Ecto neural progenitor cell (in vitro differentiated cells): ENCODE data around the gene ITGA3.
"Not testable (repeated sequence)": the region's sequence is repeated elsewhere in the genome, so short reads cannot be mapped to it uniquely, and the experiment has no call there.

Experiments
- DNase-seq: peaks from one replicate; pipeline ENCODE4 v3.0.0-alpha.2; 2018; ENCODE audit warnings: low spot score

ITGA3 gene

DNA sequence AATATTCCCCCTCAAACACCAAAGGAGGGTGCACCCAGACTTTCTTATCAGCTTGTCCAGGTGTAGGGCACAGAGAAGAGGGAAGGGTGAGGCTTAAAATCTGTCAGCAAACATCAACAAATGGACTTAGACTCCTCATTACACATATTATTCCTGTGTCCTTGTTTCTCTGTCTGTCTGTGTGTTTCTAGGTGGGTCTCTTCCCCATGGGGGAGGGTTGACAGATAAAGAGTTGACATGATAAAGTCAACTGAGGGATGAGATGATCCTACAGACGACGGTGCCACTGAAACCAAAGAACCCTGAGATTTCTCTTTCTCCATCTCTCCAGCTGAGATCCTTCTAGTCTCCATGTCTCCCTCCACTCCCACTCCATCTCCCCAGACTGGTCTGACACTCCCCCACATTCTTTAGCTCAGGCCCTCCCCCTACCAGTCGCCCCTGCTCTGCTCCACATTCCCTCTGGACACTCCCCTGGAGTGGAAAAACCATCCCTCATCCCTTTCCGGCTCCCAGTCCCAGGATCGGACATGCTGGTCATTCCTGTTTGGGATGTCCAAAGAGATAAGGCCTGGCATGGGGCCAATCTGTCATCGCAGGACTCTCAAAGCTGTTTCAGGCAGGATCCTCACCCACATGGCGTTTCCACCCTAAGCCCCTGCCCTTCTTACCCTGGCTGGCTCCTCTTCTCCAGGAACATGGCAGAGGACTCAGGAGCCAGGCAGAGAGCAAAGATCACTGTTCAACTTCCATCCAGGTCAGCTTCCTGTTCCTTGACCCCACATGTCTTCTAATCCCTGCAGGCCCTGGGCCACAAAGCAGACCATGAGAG, 2.9 kb upstream of the ITGA3 start:
- DNase-seq, result no peak

DNA sequence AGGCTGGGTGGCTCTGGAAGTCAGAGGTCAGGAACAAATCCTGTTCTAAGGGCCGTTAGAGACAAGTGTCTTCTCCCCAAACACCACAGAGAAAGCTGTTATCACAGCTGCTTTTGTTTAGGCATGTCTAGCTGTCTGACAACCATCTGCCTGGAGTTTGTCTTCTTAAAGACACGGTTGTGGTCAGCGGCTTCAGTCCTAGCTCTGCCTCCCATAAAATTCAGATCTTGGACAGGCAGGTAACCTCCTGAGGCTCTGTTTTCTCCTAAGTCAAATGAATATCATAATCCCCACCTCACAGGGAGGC, 2.3 kb upstream of the ITGA3 start:
- no peak for DNase-seq

DNA sequence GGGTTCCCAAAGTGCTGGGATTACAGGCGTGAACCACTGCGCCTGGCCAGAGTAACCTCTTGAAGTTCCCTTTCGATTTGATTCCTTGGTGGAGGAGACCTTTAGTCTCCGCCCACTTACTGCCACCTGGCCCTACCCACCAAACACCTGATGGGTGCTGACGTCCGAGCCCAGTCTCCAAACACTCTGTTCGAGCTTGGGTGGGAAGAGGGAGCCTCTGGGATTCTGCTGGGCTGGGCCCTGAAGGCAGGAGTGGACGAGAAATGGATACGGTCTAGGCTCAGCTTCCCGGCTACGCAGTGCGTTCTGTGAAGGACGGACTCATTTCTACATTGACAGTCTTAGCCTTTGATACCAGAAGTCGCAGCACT, 870 bp upstream of the ITGA3 start:
- no peak for DNase-seq

DNA sequence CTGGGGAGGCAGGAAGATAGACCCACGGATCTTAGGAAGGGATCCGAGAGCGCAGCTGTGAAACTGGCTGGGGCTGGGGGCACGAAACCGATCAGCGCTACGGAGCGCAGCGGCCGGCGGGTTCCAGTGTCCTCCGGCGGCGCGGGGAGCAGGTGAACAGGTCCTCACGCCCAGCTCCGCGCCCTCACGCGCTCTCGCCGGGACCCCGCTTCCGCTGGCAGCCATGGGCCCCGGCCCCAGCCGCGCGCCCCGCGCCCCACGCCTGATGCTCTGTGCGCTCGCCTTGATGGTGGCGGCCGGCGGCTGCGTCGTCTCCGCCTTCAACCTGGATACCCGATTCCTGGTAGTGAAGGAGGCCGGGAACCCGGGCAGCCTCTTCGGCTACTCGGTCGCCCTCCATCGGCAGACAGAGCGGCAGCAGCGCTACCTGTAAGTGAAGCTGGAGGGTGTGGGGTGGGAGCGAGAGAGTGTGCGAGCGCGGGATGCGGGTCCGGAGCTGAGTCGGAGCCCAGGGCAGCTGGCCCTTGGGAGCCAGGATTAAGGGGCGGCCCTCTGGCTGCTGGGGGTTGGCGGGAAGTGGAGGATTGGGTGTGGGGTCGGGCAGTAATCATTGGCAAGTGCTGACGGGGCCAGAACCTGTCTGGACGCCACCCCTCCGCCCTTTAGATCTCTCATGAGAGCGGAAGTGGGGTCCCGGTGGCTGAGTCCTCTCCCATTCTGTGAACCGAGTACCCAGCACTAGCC, 479 bp downstream of the ITGA3 start:
- DNase-seq, result no peak

DNA sequence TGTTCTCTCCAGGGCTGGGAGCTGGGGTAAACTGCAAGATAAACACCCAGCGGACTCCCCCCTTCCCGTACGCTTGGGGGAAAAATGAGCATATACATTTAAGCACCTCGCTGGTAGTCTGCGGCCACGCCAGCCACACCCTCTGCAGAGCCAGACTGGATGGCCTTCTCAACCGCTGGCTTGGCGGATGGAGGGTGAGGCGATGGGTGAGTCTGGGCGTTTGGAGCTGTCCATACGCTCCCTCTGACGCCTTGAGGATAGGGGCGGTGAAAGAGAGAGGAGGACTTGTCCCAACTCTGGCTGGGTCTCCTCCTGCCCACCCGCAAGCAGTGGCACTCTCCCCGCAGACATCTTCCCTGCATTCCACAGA, 1.0 kb downstream of the ITGA3 start:
- no peak for DNase-seq

DNA sequence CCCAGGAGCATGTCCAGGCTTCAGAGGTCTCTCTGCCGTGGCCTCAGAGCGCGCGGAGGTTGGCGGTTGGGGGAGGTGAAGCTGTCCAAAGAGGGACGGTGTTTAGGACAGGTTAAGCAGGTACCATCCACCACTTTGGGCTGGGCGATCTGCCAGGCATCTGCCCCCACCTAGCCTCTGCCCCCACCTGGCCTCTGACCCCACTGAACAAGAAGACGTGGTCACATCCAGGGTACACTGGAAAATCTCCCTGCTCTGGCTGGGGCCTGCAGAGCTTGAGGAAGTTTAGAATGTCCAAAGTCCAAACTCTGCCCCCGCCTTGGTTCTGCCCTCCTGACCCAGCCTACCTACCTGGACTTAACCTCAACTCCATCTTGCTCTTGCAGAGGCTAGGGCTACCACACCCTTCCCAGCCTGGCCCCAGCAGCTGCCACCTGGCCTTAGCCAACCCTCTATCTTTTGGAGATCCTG, 1.6 kb downstream of the ITGA3 start:
- no peak for DNase-seq

DNA sequence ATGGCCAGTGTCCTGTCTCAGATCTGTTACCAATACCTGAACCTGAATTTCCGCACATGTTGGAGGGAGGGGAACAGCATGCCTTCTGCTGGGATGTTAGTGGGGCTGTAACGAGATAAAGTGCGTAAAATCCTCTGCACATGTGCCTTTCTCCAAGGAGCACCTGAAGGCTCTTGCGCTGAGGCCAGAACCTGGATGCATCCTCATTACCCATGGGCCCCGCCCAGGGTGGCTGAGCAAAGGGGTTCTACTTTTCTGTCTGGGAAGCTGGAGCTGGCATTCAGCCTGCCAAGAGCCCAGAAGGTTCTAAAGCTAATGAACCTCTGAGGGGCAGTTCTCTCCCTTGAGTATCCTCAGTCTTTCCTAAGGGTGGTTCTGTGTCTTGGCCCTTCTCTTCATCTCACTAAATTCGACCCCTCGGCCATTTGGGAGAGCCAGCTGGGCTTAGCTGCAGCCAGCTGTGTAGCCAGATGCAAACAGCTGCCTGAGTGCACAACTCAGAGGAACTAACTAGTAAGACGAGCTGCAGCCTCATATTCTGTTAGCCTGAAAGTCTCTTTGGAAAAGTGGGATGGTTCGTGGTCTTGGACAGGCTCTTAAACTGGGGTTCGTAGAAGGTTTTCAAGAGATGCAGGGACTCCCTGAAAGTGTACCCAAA, 2.5 kb downstream of the ITGA3 start:
- DNase-seq, result no peak

DNA sequence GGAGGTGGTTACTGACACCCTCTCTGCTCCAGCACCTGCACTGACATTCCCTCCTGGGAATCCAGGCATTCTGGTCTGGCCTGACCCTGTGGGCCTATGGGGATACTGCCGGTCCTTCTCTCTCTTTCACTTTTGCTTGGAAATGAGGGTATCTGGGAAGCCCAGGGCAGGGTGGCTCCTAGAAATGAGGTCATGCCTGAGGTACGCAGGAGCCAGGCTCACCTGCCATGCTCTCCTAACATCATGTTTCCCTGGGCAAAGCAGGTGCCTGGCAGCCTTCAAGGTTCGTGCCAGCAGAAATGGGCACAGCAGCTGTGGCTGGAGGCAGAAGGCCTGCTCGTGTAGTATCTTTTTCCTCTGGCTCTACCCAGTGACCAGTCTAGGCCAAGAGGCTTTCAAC, 3.3 kb downstream of the ITGA3 start:
- no peak for DNase-seq

DNA sequence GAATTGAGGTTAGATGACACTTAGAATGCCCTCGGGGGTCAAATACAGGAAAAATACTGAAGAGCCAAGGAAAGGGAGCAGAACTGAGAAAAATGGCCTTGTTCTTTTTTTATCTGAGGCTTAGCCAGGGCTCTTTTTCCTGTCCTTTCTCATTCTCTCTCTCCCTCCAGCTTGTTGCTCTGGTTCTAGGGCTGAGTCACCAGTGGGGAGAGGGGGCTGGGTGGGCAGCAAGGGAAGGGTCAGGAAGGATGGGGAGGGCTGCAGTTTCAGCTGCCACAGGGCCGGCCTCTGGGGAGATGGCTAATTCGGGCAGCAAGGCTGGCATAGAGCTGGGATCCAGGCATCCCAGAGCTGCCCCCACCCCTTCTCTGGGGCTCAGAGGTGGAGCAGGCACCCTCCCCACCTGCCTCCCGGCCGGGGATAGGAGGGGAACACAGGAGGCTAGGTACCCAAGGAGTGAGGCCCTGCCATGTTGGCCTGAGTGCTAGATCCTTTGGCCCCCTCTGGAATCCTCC, 3.9 kb downstream of the ITGA3 start:
- DNase-seq, result no peak

DNA sequence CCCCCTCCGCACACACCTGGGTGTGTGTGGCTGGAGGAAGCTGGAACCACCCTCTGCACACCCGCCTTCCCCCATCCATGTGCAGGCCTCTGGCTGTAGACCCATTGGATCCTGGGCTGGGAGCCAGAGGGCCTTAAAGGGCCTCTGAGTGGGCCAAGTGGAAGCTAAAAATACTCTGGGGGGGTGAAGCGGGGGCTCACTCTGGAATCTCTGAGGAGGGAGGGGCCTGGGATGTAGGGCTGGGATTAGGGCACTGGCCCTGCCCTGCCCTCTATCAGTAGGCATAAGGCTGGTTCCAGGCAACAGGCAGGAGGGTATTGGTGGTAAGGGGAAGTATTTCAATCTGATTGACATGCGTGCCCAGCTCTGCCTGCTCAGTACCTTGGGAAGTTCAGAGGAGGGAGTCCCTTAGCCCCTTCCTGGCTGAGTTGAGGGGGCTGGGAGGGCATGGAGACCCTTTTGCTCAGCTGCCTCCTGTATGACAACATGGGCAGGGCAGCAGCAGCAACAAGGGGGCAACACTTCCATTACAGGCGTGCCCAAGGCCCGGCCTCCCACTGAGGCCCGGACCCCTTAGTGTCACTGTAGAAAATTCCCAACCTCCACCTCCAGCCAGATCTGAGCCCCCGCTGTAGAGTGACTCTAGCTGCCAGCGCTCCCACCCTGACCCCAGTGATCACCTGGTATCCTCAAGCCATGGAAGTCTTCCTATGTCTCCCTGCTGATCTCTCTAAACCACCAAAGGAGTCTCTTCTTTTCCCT, 5.2 kb downstream of the ITGA3 start:
- no peak for DNase-seq

DNA sequence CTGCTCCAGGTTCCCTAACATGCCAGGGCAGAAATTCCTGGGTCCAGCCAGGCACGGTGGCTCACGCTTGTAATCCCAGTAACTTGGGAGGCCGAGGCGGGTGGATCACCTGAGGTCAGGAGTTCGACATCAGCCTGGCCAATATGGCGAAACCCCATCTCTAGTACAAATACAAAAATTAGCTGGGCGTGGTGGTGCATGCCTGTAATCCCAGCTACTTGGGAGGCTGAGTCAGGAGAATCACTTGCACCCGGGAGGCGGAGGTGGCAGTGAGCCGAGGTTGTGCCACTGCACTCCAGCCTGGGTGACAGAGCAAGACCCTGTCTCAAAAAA, 5.8 kb downstream of the ITGA3 start:
- not testable (repeated sequence) for DNase-seq

DNA sequence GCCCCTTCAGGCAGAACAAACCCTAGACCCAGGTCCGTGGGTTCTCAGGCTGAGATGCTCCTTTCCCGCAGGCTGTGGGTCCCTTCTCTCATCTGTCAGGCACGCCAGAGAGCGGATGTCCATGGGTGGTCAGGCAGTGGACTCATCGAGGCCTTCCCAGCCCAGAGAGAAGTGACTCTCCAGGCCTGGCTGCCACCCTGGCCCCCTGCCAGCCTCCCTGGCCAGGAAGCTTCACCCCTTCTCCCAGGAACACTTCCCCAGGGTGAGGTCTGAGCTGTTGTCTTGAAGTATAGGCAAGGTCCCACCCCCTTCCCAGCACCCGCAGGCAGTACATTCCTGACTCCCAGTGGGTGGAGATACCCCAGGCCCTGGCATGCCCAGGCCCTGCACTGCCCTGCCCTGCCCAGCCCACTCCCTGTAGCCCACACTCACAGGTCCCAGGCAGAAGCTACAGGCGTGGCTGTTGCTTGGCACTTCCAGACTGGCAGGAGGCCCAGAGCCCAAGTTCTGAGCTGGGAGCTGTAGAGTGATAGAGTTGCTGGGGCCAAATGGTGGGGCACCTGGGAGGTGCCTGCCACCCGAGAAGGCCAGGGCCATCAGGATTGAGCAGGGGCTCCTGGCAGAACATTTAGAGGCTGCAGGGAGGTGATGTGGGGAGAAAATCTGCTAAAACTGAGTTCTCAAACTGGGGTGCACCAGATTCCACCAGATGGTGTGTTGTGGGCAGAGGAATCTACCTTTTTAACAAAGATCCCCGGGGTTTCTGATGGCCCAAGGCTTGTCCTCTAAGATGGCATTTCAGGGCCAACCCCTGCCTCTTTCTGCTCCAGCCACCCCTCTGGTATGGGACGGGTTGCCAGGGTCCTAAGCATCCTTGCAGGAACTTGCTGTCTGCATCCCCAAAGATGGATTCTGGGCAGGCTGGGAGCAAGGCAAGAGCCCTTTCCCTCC, 6.7 kb downstream of the ITGA3 start:
- DNase-seq, result no peak

DNA sequence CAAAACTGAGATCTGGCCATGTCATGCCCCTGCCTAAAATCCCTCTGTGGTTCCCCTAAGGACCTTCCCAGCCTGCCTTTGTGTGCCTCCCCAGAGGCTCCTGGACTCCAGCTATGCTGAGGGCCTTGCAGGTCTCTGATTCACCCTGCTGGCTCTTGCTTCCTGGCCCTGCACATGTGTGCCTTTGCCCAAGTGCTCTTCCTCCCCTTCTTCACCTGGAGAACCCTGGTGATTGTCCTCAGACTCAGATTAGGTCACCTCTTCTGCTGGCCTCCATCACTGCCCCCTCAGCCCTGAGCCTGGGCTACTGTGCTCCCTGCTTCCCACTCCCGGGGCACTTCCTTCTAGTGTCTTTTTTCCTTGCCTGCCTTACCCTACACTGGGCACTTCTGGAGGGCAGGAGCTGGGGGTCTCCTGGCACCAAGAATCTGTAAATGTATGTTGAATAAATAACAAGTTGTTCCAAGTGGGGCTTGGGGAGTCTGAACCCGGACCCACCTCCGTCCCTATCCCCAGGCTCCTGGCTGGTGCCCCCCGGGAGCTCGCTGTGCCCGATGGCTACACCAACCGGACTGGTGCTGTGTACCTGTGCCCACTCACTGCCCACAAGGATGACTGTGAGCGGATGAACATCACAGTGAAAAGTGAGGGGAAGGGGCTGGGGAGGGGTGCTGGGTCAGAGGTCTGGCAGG, 7.8 kb downstream of the ITGA3 start:
- DNase-seq, result no peak

DNA sequence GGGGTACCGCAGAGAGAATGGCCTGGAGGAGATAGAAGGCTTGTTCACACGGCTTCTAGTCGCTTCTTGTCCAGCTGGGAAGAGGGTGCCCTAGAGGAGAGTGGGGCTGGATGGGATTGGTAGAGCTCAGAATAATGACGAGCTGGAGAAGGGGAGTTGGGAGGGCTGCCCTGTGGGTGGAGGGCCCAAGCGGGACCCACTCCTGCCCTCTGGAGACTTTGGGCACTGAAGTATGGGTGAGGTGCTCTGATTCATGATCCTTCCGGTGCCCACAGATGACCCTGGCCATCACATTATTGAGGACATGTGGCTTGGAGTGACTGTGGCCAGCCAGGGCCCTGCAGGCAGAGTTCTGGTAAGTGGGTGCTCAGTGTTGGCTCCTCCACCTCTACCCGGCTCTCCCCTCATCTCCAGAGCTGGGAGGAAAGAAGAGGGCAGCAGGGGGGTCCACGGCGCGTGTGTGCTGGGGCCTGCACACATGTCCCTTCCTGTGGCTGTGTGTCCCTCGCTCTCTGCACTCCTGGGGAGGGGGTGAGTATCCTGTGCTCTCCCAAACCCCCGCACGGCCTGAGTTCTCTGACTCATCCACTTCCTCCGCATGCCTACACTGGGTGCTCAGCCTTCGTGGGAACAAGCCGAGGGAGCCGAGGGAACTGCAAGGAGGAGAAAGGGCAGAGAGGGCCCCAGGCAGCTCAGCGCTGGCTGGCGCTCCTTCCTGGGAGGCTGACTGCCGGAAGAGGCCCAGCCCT, 8.5 kb downstream of the ITGA3 start:
- DNase-seq, result no peak

DNA sequence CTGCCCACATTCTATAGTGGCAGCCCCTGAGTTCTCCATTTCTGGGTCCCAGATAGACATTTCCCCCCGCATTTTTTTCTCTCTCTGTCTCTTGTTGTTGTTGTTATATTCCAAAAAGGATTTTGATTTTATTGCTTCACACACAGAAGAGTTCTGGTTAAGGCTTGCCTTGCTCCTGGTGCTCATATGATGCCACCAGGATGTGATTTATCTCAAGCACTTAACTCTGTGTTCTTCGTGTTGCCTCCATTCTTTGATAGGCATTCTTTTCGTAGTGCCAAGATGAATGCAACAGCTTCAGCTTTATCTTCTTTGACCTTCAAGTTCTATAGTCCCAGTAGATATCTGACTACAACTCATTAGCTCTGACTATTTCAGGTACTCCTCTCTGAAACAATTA, 9.1 kb downstream of the ITGA3 start:
- no peak for DNase-seq

DNA sequence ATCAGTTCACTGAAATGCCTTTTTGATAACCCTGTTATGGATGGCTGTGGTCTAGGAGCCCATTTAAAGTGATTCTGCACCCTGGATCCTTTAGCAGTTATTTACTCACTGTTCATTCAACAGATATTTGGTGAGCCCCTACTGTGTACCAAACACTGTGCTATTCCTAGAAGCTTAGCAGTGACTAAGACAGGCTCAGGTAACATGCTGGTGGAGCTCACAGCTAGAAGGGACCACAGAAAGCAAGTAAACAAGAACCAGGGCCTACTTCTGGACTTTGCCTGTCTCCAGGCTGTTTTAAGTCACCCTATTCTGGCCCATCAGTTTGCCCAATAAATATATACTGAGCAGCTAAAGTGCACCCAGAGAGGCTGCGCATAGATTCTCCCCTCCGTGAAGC, 11.1 kb downstream of the ITGA3 start:
- no peak for DNase-seq

DNA sequence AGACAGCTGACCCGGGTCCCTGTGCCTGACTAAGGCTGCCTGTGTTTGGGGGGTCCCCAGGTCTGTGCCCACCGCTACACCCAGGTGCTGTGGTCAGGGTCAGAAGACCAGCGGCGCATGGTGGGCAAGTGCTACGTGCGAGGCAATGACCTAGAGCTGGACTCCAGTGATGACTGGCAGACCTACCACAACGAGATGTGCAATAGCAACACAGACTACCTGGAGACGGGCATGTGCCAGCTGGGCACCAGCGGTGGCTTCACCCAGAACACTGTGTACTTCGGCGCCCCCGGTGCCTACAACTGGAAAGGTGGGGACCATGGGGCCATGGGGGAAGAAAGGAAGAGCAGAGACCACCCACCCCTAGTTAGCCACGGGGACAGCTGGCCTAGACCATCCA, 12.1 kb downstream of the ITGA3 start:
- no peak for DNase-seq

DNA sequence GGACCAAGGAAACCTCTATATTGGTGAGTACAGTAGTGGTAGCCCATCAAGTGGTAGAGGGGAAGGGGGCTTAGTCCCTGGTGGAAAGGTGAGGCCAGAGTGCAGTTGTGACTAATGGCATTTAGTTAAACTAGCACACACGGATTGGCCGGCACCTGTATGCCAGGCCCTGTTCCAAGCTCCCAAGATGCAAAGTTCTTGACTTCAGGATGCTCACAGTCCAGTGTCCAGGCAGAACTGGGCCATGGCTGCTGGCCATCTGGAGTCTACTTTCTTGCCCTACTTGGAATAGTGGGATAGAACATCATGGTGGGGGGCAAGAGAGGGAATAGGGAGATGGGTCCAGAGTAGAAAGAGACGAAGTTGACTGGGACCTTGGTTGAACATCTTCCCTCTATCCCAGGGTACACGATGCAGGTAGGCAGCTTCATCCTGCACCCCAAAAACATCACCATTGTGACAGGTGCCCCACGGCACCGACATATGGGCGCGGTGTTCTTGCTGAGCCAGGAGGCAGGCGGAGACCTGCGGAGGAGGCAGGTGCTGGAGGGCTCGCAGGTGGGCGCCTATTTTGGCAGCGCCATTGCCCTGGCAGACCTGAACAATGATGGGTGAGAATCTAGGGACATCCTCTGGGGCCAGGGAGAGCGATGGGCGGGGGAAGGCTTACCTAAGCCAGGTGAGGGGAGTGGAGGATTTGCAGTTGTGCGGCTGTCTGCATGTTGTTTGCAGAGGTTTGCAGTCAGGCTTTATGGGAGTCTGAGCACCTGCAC, 15.2 kb downstream of the ITGA3 start:
- DNase-seq, result no peak

DNA sequence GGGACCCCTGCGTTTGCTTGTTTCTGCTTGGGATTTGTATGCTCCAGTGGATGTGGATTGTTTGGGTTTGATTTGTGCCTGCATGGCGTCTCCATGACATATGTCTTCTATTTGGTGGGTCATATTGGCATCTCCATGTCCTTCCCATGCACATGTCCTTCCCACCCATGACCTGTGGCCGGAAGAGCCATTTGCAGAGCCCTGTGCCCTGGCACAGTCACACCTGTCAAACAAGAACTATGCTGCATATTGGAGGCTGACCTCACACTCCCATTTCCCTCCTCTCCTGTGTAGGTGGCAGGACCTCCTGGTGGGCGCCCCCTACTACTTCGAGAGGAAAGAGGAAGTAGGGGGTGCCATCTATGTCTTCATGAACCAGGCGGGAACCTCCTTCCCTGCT, 15.8 kb downstream of the ITGA3 start:
- no peak for DNase-seq
